Prostate gland (tissue), 2 donors: Measurements from ENCODE around the gene KLHL29. TPM values are rescaled to one million over a fixed set of nuclear protein-coding genes. Genes with fewer than 3 reads are reported as not detected.

ENCODE experiments used
- DNase-seq: peaks from one replicate; pipeline ENCODE4 v3.0.0-alpha.2; 2019; ENCODE audit warnings: low spot score
- H3K27ac ChIP-seq, 2 donors: fragments of 200-600 bp; sonication (generic); 2 replicates each; pipeline ENCODE4 v1.5.1; 2017 to 2019
- H3K27me3 ChIP-seq: fragments of 200-600 bp; sonication (generic); replicated peaks from 2 replicates; pipeline ENCODE4 v1.5.1; 2019; ENCODE audit not compliant: insufficient read depth
- H3K36me3 ChIP-seq, 2 donors: fragments of 200-600 bp; sonication (generic); 1 replicate in 1 of 2; 2 replicates in 1 of 2; pipeline versions ENCODE4 v1.5.1 to v1.8.1; 2017 to 2019
- H3K4me1 ChIP-seq: fragments of 200-600 bp; sonication (generic); replicated peaks from 2 replicates; pipeline ENCODE4 v1.5.1; 2019
- H3K4me3 ChIP-seq, 2 donors: fragments of 200-600 bp; sonication (generic); 2 replicates each; pipeline ENCODE4 v1.5.1; 2017 to 2019
- H3K9me3 ChIP-seq: fragments of 200-600 bp; sonication (generic); 2 replicates; pipeline ENCODE4 v1.5.1; 2017
- CTCF ChIP-seq, 4 experiments: fragments of 200-600 bp in 2 of 4; fragments of 450-650 bp in 2 of 4; sonication (generic) in 2 of 4; IDR thresholded peaks; 1 replicate in 3 of 4; 2 replicates in 1 of 4; pipeline ENCODE4 v1.5.1; 2016 to 2019; ENCODE audit warnings: antibody characterized with exemption in 4 of 4, mild to moderate bottlenecking in 2 of 4, moderate library complexity in 2 of 4
- POLR2A ChIP-seq: fragments of 450-650 bp; IDR thresholded peaks from one replicate; pipeline ENCODE4 v1.6.1; 2016; ENCODE audit warnings: antibody characterized with exemption, mild to moderate bottlenecking
- POLR2AphosphoS5 ChIP-seq: sonication (generic); formaldehyde crosslinking; IDR thresholded peaks from one replicate; pipeline ENCODE4 v1.6.1; 2017; ENCODE audit warnings: antibody characterized with exemption
- WGBS: methylation state at CpG from one replicate; pipeline ENCODE4 v1.1.5; 2018; 5-methylcytosine and 5-hydroxymethylcytosine counted together
- intact Hi-C: fragments of 100-400 bp; cut with DNase I; formaldehyde crosslinking; loops from one replicate; pipeline ENCODE4 v1.14.2; 2022
- total RNA-seq, 2 donors: library from RNA; depleted of rRNA; stranded (reverse); fragments of >200 nt; gene quantifications; one replicate each; pipeline ENCODE4 v1.1.0, GENCODE V29; 2016

KLHL29 gene
- total RNA-seq, 2 donors from 2014 or later, result 23.3 to 24.8 TPM

- H3K9me3 ChIP-seq, result no peaks in the 10 kb centered on the region
- 90% methylated on average over 17 of the region's 17 CpGs for WGBS
- TF ChIP-seq POLR2AphosphoS5, result no peak
- no peak for TF ChIP-seq POLR2A
- TF ChIP-seq CTCF (IDR thresholded peaks at IDR 0.05), result no peak
- no peak overlapping the region for H3K27ac ChIP-seq
- intact Hi-C loops, result loop anchor here (10.0 kb wide), 1 partner anchor 128 kb away; no protein-coding TSS in a partner anchor
- no peak for DNase-seq
- H3K36me3 ChIP-seq, result no peaks in the 10 kb centered on the region
- no peaks in the 10 kb centered on the region for H3K4me1 ChIP-seq
- H3K27me3 ChIP-seq, result no peaks in the 10 kb centered on the region
- no peak overlapping the region for H3K4me3 ChIP-seq
These were observed 241.8 kb downstream of the KLHL29 start for GRCh38 chr2:23626701-23627230.

GRCh38 chr2:23627236-23628009 lies 242.4 kb downstream of the KLHL29 start:
- Histone ChIP-seq H3K4me3 (no peak overlapping the region), H3K27me3 (no peaks in the 10 kb centered on the region), H3K9me3 (no peaks in the 10 kb centered on the region), H3K36me3 (no peaks in the 10 kb centered on the region), H3K27ac (no peak overlapping the region), H3K4me1 (no peaks in the 10 kb centered on the region)
- DNase-seq, result no peak
- intact Hi-C loops, result loop anchor here (10.0 kb wide), 1 partner anchor 127 kb away; no protein-coding TSS in a partner anchor
- TF ChIP-seq CTCF (IDR thresholded peaks at IDR 0.05), result no peak
- no peak for TF ChIP-seq POLR2AphosphoS5
- TF ChIP-seq POLR2A, result no peak
- WGBS, result 72% methylated on average over 30 of the region's 30 CpGs

- no peak for DNase-seq
- Histone ChIP-seq H3K36me3 (no peaks in the 10 kb centered on the region), H3K4me1 (no peaks in the 10 kb centered on the region), H3K4me3 (no peak overlapping the region), H3K27me3 (no peaks in the 10 kb centered on the region), H3K9me3 (no peaks in the 10 kb centered on the region), H3K27ac (no peak overlapping the region)
- intact Hi-C loops, result loop anchor here (10.0 kb wide), 1 partner anchor 126 kb away; no protein-coding TSS in a partner anchor
- WGBS, result 62% methylated on average over 28 of the region's 28 CpGs
- TF ChIP-seq CTCF (IDR thresholded peaks at IDR 0.05) (no peak), POLR2A (no peak), POLR2AphosphoS5 (no peak)
These were observed 244.2 kb downstream of the KLHL29 start for GRCh38 chr2:23628926-23629771.

GRCh38 chr2:23629772-23630480 lies 244.9 kb downstream of the KLHL29 start:
- Histone ChIP-seq H3K27ac (no peak overlapping the region), H3K27me3 (no peaks in the 10 kb centered on the region), H3K4me1 (no peaks in the 10 kb centered on the region), H3K36me3 (no peaks in the 10 kb centered on the region), H3K4me3 (no peak overlapping the region), H3K9me3 (no peaks in the 10 kb centered on the region)
- WGBS, result 74% methylated on average over 16 of the region's 16 CpGs
- DNase-seq, result no peak
- intact Hi-C loops, result loop anchor here (10.0 kb wide), 1 partner anchor 125 kb away; no protein-coding TSS in a partner anchor
- no peak for TF ChIP-seq CTCF (IDR thresholded peaks at IDR 0.05)
- TF ChIP-seq POLR2AphosphoS5, result no peak
- TF ChIP-seq POLR2A, result no peak
